Measurements from ENCODE around the gene SIK3.
A peak's percentile ranks its signal among the peaks of the same experiment; 100 is the strongest.

Gene SIK3

GRCh38 chr11:117092951-117093590 lies 5.2 kb downstream of the SIK3 start:
- peak; percentile 63 for DNase-seq (ENCODE audit: low spot score)
- no peak for TF ChIP-seq CTCF (IDR thresholded peaks at IDR 0.05; ENCODE audit: extremely low read depth, insufficient read depth, missing control alignments)
- in situ Hi-C loops (cut with MboI; ENCODE audit: low pct_unique_long_range_greater_than_20kb, low sequenced_read_pairs, unreplicated experiment): no loop called here

DNA sequence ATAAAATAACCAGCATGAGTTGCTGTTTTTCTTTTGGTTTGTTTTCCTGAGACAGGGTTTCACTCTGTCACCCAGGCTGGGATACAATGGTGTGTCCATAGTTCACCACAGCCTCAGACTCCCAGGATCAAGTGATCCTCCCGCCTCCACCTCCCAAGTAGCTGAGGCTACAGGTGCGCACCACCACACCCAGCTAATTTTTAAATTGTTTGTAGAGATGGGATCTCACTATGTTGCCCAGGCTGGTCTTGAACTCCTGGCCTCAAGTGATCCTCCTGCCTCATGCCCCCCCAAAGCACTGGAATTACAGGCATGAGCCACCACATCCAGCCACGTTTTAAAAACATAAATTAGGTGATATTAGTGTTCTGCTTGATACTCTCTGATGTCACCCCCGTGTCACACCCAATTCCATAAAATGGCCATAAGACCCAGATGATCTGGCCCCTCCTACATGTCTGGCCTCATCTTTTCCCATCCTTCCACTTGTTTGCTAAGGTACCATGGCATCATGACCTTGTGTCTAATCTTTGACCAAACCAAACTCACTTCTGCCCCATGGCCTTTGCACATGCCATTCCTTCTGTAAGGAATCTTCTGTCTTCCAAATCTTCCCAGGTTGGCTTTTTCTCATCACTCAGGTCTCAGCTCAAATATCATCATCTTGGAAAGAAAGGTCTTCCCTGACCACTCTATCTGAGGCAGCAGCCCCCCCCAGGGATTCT lies 6.3 kb downstream of the SIK3 start:
- DNase-seq (ENCODE audit: low spot score): no peak
- in situ Hi-C loops (cut with MboI; ENCODE audit: low pct_unique_long_range_greater_than_20kb, low sequenced_read_pairs, unreplicated experiment): no loop called here
- no peak for TF ChIP-seq CTCF (IDR thresholded peaks at IDR 0.05; ENCODE audit: extremely low read depth, insufficient read depth, missing control alignments)

DNA sequence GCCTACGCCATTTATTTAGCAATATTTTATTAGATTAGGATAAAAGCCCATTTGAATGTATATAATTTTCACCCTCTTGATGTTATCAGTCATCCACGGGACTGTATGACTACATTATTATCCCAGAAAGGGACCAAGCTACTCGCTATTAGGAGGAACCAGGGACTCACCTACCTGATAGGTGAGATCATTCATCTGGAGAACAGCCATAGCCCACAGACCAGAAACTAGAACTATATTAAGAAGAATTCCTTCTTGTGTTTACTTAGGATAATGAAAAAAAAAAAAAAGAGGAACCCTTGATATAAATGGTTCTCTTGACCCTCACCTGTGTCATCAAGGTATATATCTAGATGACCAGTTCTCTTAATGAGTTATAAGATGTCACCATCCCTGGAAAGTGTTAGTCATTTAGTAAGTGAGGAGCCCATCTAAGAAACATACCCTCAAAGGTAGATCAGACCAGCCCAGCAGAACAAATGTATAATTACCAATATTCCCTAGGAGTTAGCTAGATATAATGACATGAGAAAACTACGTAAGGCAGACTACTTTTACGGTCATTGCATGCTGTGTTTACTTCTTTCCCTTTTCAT lies 8.0 kb downstream of the SIK3 start:
- no peak for DNase-seq (ENCODE audit: low spot score)
- TF ChIP-seq CTCF (IDR thresholded peaks at IDR 0.05; ENCODE audit: extremely low read depth, insufficient read depth, missing control alignments): no peak
- in situ Hi-C loops (cut with MboI; ENCODE audit: low pct_unique_long_range_greater_than_20kb, low sequenced_read_pairs, unreplicated experiment): no loop called here

DNA sequence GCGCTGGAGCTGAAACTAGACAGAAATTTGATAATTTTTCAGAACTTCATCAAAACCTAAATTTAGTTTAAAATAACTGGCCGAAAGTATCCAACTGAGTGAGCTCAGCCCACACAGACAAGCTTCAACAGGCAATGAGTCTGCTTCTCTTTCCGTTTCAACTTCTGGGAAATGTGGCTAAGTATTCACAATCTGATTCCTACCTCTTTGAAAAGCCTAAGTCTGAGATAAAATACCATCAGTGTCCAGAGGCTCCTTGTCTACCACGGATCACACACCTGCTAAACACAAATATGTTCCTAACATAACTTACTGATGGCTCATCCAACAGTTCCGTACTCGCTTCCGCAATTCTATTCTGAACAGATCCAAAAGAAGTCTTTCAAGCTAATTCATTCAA lies 8.5 kb downstream of the SIK3 start:
- in situ Hi-C loops (cut with MboI; ENCODE audit: low pct_unique_long_range_greater_than_20kb, low sequenced_read_pairs, unreplicated experiment): no loop called here
- TF ChIP-seq CTCF (IDR thresholded peaks at IDR 0.05; ENCODE audit: extremely low read depth, insufficient read depth, missing control alignments): no peak
- DNase-seq (ENCODE audit: low spot score): no peak

DNA sequence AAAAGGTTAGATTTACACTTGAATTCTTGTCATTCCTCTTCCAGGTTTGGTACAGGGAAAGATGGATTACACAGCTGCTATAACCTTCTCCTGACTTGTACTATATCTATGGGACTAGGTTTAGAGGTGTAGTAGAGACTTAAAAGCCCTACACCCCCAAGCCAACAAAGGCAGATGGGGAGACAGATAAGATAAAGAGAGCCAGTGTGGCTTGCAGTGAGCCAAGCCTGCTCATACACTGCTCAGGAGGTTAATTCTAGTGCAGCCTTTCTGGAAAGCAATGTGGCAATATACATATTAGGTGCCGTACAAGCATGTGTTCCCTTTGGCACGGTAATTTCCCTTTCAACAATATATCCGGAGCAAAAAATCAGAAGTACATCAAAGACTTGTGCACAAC lies 10.8 kb downstream of the SIK3 start:
- DNase-seq (ENCODE audit: low spot score): no peak
- no peak for TF ChIP-seq CTCF (IDR thresholded peaks at IDR 0.05; ENCODE audit: extremely low read depth, insufficient read depth, missing control alignments)
- in situ Hi-C loops (cut with MboI; ENCODE audit: low pct_unique_long_range_greater_than_20kb, low sequenced_read_pairs, unreplicated experiment): no loop called here

GRCh38 chr11:117084992-117085391 lies 13.2 kb downstream of the SIK3 start:
- DNase-seq (ENCODE audit: low spot score): no peak
- in situ Hi-C loops (cut with MboI; ENCODE audit: low pct_unique_long_range_greater_than_20kb, low sequenced_read_pairs, unreplicated experiment): no loop called here
- no peak for TF ChIP-seq CTCF (IDR thresholded peaks at IDR 0.05; ENCODE audit: extremely low read depth, insufficient read depth, missing control alignments)

Measured in GM13977 (cell line).